NCI-H226 (cell line): ENCODE data around the gene RIC3.
A peak's percentile ranks its signal among the peaks of the same experiment; 100 is the strongest.

Experiments used
- DNase-seq: peaks from one replicate; pipeline ENCODE4 v3.0.0-alpha.2; 2015

Gene RIC3

DNA sequence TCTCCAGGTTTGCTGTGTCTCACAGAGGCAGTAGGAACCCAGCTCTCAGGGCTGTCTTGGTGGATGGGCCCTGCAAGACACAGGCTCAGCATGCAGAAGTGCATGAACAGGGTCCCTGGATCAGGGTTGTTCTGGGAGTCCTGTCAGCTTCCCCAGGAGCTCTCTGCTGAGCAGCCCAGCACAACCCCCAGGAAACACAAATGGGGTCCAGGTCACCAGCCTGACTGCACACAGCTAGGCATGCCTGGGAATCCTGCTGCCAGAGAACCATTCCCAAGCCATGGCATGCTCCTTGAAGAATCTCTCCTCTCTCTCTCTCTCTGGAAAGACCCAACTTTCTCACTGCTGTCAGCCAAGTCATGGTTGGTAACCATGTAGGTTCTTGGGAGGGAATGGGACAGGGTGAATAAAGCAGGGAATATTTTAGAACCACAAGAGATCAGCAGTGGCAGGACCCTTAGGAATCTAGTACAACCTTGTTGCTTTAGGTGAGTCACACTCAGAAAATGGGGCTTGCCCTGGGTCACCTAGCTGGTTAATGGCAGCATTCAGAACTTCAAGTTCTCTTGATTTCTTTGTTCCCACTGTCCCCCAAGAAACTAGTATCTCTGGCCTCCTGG, 66.4 kb downstream of the RIC3 start:
- DNase-seq, result no peak

DNA sequence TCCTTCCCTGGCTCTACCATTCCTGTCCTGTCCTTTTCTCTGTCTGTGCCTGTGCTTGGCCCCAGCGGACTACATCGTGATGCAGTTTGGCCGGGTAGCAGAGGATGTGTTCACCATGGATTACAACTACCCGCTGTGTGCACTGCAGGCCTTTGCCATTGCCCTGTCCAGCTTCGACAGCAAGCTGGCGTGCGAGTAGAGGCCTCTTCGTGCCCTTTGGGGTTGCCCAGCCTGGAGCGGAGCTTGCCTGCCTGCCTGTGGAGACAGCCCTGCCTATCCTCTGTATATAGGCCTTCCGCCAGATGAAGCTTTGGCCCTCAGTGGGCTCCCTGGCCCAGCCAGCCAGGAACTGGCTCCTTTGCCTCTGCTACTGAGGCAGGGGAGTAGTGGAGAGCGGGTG, 67.4 kb downstream of the RIC3 start:
- no peak for DNase-seq

DNA sequence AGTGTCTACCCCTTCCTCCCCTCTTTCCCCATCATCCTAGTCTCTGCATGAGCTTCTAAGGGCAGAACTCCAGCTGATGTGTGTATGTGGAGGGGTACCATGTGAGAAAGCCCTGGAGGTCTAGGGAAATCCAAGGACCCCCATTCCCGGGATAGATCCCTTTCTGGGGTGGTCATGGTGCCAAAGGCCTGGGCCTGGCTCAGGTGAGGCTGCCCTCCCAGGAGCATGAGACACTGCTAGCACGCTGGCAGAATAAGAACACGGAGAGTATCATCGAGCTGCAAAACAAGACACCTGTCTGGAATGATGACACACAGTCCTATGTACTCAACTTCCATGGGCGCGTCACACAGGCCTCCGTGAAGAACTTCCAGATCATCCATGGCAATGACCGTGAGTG, 68.2 kb downstream of the RIC3 start:
- DNase-seq, result no peak

DNA sequence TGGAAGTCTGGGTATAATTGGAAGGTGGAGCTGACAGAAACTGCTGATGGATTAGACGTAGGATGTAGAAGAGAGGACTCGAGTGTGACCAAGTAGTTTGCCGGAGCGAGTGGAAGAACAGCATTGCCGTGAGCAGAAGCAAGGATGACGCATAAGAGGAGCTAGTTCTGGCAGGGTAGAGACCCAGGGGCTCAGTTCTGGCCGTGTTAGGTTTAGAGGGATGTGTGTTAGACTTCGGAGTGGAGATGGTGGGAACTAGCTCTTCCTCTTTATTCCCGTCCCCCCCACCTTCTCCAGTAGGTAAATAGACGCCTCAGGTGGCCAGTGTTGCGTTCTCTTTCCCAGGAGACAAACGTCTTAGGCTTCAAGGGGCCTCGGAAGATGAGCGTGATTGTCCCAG, 68.7 kb downstream of the RIC3 start:
- DNase-seq, result no peak

DNA sequence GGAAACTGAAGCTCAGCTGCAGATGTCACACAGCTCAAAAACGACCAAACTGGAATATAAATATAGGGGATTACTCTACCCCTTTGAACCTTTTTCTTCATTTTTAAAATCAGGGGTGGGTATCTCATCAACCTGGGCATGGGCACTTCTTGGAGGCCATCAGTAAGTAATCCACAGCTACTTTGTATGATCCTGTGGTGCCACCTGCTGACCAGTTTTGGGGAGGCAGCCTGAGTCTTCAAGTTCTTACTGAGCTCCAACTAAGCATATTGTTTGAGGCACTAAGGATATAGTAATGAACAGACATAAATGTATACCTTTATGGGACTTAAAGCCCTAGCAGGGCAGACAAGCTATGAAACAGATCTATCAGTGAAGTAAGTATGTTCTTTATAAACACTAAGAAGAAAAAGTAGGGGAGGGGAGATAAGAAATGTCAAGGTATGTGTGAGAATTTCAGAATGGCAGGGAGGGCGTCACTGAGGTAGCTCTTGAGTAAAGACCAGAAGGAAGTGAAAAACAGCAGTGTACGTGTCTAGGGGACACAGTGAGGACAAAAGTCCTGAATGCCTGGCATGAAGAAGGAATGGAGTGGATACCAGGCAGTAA, 69.4 kb downstream of the RIC3 start:
- peak; percentile 59 for DNase-seq

DNA sequence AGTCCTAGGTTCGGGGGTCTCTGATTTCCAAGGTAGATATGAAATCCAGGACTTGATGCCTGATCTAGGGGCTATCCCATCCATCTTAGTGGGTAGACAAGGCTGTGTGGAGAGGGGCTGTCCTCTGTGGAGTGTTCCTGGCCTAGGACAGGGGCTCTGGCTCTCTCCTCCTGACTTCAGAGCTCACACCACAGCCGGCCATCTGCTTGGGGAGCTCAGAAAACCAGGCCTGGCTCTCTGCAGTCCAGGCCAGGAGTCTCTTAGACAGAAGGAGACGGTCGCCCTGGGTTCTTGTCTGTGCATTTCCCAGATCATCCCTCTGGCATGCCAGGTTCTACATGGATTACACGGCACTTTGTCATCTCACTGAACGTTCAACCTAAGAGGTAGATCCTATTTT, 69.9 kb downstream of the RIC3 start:
- DNase-seq, result no peak

DNA sequence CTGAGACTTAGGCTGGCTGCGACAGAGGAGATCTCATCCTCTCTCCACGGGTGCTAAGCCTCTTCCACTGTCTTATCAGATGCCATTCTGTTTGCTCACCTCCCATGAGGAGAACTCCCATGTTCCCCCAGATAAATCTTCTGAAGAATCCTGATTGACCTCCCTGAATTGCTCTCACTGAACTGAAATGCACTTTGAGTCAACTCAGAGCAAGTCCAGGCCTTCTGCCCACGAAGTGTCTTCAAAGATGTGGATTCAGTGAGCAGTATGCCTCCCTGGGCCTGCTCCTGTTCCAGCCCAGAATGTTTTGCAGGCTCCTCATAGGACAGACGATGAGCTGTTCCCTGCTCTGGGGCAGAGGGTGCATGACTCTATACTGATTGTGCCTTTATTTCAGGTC, 70.5 kb downstream of the RIC3 start:
- DNase-seq, result peak; percentile 56

DNA sequence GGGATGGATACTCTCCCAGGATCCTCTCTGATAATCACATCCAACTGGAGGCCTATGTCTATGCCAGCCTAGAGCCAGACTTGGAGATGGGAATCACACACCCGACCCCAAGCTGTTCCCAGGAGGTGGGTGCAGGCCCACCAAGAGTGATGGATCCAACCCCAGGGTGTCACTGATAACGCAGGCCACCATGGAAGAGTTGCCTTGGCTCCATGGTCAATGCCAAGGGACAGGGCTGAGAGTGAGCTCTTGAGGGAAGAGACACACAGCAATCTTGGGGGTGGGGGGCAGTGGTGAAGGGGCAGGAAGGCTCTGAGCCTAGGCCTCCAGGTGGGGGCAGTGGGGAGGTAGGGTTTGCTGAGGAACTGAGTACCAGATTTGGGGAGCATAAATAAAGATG, 70.9 kb downstream of the RIC3 start:
- no peak for DNase-seq

DNA sequence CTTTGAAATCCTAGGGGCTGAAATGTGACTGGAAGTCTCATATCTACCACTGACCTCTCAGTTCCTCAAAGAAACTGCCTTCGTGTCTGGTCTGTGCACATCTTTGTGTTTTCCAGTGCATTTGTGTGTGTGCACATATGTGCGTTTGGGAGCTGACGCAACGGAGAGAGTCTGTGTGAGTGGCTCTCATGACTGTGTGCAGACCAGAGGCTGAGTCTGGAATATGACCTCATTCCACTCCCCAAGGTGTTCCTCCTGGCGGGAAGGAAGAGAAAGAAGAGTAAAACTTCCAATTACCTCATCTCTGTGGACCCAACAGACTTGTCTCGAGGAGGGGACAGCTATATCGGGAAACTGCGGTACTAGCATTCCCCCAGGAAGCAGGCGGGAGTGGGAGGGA, 71.4 kb downstream of the RIC3 start:
- no peak for DNase-seq

DNA sequence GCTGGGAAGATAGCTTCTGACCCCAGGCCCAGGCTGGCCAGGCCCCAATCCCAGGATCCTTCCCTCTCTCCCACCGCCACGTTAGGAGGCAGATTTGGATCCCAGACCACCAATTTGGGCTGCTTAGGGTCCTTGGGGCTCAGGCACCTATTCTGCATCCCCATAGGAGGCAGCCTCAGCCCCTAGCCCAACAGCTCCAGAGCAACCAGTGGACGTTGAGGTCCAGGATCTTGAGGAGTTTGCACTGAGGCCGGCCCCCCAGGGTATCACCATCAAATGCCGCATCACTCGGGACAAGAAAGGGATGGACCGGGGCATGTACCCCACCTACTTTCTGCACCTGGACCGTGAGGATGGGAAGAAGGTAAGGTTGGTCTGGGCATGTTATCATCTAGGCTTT, 71.8 kb downstream of the RIC3 start:
- DNase-seq, result no peak

DNA sequence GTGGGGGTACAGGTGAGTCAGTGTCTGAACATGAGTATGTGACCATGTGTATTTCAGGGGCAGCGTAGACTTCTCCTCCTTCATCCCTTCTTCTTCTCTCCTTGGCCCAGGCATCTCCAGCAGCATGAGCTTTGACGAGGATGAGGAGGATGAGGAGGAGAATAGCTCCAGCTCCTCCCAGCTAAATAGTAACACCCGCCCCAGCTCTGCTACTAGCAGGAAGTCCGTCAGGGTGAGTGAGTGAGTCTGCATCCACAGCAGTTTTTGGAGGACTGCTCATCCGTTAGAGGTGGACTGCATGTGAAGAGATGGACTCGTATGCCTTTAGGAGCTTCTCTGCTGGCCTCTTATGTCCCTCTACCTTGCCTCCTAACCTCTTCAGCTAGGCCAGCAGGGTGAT, 72.2 kb downstream of the RIC3 start:
- DNase-seq, result no peak

DNA sequence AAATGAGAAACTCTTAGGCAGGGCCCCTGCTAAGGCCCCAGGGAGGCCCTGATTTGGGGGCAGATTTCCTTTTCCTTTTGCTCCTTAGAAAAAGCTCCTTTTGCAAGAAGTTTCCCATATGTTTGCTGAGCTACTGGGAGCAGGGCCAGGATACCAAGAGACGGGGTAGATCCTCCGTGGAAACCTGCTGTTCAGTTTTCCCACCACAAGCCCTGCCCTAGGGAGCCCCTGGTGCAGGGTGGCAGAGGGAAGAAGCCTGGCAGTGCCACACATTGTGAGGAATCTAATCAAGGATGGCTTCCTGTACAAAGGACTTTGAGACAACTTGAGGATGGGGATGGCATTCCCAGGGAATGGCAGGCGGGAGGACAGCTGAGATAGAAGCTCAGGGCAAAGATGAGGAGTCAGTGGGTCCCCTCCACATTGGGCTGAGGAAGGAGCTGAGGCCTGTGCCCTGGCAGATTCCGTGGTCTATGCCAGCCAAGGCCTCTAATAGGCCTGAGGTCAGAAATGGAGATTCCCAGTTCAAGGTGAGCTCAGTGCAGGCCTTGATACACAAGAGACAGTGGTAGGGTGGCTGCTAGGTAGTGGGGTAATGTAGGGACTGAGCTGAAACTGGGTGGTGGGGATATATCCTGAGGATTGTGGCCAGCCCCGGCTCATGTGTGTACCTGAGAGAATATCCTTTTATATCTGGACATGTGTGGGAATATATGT, 72.9 kb downstream of the RIC3 start:
- no peak for DNase-seq

DNA sequence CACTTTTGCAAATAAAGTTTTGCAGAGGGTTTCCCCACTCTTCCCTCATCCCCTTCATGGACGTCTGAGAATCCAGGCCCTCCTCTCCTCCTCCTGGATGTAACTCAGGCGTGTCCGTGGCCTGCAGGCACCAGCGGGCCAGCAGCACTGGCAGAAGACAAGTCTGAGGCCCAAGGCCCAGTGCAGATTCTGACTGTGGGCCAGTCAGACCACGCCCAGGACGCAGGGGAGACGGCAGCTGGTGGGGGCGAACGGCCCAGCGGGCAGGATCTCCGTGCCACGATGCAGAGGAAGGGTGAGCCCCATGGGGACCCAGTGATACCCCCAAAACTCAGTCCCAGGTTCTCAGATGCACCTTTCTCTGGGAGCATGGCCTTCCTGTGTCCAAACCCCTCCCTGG, 73.5 kb downstream of the RIC3 start:
- no peak for DNase-seq

DNA sequence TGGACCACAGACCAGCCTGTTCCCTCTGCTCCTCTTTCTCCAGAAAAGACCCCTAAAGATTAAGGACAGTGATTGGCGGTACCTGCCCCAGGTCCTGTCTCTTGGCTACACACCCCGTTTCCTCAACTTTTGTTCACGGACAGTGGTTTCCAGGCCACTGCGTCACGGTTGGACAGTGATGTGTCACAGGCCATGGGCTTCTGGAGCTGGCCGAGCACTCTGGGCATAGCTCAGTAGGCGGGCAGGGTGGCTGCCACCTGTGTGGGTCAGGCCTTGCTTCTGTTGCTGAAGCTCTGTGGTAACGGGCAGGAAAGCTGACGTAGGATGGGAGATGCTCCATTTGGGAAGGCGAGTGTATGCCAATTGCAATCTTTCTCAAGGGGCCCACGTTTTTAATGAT, 74.2 kb downstream of the RIC3 start:
- DNase-seq, result no peak

DNA sequence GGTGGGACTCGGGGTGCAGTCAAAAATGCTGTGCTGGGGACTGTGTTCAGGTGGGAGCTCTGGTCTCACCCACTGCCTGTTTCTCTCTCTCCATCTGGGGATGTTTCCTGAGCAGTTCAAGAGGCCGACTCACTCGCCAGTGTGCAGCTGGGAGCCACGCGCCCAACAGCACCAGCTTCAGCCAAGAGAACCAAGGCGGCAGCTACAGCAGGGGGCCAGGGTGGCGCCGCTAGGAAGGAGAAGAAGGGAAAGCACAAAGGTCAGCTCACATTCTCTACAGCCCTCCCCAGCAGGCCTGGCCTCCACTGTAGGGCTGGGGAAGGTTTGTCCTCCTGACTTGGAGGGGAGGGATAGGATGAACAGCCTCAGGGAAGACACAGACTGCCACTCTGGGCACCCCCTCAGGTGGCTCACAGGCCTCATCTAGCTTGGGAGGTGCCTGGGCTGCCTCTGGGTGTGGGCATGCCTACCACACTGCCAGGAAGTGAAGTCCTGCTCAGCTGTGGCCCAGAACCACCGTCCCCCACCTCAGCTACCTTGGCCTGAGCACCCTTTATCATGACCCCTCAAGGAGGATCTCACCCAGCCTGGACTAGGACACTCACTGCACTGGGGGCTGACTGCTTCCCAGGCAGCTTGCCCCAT, 74.8 kb downstream of the RIC3 start:
- no peak for DNase-seq

DNA sequence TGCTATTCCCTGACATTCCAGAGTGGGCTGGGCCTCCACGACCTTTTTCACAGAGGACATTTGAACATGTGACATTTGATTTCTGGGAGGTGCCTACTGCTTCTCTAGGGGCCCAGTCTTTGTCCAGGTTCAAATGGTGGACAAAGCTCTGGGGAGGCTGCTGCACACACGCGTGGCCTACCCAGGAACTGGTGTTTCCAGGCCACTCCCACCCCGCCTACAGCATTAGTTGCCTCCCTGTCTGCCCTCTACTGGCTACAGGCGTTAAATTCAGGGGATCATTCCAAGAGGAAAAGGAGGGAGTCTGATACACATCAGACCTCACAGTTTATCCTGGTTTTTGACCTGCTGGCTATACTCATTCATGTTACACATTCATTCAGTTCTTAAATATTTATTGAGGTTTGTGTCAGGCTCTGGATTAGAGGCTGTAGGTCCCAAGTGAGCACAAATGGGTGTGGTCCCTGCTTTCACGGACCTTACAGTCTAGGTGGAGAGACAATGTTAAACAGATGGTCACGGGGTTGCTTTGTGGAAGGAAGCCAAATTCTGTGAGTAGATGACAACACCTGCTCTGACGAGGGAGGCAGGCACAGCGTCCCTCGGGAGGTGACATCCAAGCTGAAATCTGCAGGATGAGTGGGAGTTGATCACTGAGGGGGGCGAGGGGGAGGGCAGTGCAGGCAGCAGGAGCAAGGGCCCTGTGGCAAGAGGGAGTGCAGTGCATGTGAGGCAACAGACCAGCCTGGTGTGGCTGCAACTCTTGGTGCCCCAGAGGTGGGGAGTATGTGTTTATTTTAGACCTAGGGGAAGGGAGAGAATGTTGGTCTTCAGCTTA, 76.0 kb downstream of the RIC3 start:
- DNase-seq, result peak; percentile 60

DNA sequence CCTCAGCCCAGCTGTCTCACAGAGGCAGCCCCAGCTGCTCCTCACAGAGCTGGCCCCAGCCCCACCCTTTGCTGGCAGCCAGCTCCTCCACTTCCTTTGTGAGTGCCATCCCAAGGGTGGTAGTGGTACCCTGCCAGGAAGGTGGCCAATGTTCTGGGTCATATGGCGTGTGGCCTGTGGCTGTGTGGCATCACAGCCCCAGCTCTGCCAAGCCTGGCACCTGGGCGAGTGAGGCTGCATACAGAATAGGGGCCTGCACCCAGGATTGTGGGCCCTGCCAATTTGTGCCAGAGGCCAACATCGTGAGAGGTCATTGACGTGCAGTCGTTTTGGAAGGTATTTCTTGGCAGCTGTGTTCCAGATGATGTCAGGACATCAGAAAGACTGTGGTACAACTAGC, 77.1 kb downstream of the RIC3 start:
- no peak for DNase-seq

DNA sequence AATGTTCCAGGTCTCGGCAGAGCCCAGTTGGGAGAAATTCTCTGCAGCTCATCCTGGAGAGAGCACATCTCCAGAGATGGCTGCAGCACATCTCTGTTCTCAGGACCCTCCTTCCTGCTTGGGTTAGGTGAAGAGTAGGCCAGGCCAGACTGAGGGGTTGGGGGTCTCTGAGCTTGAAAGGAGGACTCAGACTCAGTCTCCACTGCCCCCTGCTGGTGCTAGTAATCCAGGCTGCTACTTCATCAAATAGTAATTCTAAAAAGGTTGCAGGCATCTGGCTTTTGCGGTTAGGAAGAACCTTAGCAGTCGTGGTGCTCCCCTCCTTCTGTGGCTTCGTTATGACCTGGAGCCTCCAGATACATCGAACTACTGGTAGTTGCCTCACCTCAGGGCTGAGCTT, 78.1 kb downstream of the RIC3 start:
- no peak for DNase-seq

DNA sequence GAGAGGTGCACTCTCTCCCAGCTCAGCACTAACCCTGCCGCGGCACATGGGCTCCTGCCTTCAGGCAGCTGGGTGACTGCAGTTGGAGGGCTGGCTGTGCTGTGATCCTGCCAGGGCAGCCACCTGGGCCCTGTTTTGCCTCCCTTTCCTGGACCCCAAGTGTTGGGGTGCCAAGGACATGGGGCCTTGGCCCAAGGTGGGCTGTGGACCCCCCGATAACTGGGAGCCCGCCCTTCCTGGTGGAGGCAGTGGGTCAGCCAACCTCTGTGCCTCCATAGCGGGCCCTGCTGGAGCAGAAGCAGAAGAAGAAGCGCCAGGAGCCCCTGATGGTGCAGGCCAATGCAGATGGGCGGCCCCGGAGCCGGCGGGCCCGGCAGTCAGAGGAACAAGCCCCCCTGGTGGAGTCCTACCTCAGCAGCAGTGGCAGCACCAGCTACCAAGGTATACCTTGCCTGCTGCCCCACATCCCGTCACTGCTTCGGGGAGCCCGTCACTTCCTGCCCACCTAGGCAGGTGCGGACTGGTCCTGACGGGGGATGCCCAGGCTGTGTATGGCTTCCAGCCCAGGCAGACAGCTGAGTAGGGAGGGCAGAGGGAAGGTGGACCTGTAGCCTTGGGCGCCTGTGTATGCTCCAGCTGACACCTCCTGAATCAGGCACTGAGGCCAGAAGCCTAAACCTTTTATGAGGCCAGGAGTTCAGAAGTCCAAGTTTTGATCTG, 78.9 kb downstream of the RIC3 start:
- no peak for DNase-seq

DNA sequence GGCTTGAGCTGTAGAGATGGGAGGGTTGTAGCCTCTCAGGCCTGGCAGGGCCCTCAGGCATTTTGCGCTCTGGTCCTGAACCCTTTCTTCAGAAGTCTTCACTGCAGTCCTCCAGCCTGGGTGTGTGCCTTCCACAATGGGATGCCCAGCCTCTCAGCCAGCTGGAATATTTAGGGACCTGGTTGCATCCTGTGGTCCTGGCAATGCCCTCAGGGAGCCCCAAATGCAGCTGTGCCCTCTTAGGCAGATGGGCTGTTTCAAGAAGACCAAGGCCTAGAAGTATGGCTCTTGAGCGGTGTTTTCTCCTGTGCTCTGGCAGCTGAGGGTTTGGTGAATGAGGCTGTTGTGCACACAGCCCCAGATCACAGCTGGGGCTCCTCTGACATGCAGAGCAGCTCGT, 81.1 kb downstream of the RIC3 start:
- no peak for DNase-seq

DNA sequence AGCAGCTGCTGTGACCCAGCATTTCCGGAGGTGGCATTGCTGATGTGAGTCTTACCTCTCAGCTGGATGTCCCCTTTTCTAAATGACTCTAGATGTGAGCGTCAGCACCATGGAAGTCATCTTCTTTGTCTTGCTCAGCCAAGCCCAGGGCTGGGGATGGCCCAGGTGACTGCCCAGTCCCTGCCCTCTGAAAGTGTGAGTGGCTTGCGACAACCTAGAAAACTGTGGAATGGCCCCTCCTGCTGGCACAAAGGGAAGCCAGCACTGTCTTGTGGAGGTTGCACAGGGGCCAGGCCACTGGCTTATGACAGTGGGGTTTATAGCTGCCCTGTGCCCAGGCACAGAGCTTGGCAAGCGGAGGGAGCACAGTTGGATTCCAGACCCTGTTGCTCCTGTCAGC, 81.6 kb downstream of the RIC3 start:
- DNase-seq, result no peak

DNA sequence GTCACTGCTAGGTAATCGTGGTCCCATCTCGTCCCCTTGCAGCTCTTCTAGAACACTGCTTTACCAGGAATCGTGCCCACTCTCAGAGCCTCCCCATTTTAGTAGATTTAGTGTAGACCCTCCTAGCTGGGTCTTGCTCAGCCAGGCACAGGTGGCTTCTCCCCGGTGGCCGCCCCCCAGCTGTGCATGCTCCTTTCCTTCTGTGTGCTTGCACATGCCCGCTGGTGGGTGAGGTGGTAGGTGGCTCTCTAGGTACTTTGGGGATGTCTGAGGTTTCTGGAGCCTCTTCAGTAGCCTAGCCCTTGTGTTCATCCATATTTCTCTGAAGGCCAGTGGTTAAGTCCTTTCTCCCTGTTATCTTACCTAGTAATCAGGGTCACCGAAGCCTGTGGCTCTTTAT, 82.3 kb downstream of the RIC3 start:
- no peak for DNase-seq
